Measurements from ENCODE around the gene ATP5ME. TPM values are rescaled to one million over a fixed set of nuclear protein-coding genes. Genes with fewer than 3 reads are reported as not detected.

ATP5ME gene
- total and polyA plus RNA-seq, 2 experiments from 2014 or later, result 143 to 669 TPM

DNA sequence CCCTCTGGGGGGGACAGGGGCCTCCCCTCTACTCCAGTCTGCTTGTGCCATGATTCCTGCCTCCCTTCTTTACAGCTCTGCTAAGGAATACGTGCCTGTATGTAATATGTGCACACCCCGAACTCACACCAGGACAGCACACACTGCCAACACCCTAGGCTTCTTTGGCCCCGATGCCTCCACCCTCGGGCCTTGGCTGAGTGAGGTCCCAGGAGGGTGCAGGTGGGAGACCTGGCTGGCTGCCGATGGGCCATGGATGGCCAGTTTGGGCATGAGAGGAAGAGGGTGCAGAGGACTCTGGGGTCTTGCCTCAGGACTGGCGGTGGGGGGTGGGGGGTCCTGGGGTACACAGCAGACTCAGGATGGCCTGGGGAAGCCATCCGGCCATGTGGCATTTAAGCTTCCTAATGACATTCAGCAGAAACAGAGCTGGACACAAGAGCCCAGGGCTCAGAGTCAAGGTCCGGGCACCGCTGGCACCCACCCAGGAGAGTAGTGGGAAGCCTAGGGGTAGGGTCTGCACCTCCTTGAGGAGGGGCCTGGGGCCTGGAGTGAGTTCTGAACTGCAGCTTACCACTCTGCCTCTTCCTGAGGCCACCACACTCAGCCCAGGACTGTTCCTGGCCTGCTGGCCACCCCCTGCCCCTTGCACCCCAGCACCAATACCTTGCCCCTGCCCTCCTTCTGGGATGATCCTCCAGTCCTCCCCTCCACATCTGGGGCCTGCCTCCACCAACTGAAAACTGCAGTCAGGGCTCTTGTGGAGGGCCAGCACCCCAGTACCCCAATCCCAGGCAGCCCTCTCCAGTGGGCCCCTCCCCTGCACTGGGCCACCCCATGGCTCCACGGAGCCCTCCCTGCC lies 29.5 kb upstream of the ATP5ME start:
- H3K27me3 ChIP-seq, result no peaks in the 10 kb centered on the region
- no peak overlapping the region for H3K4me2 ChIP-seq
- H3K79me2 ChIP-seq, result peaks cover 29% of the 10 kb centered on the region
- H3K9me2 ChIP-seq (replicated peaks; ENCODE audit: insufficient read depth), result no peaks in the 10 kb centered on the region
- peaks cover 13% of the 10 kb centered on the region for H3K4me1 ChIP-seq (ENCODE audit: insufficient read depth)
- H2AFZ ChIP-seq, result no peak overlapping the region
- TF ChIP-seq, protein P1, sequence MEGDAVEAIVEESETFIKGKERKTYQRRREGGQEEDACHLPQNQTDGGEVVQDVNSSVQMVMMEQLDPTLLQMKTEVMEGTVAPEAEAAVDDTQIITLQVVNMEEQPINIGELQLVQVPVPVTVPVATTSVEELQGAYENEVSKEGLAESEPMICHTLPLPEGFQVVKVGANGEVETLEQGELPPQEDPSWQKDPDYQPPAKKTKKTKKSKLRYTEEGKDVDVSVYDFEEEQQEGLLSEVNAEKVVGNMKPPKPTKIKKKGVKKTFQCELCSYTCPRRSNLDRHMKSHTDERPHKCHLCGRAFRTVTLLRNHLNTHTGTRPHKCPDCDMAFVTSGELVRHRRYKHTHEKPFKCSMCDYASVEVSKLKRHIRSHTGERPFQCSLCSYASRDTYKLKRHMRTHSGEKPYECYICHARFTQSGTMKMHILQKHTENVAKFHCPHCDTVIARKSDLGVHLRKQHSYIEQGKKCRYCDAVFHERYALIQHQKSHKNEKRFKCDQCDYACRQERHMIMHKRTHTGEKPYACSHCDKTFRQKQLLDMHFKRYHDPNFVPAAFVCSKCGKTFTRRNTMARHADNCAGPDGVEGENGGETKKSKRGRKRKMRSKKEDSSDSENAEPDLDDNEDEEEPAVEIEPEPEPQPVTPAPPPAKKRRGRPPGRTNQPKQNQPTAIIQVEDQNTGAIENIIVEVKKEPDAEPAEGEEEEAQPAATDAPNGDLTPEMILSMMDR (IDR thresholded peaks at IDR 0.05; ENCODE audit: poor library complexity), result no peak
- TF ChIP-seq EZH2phosphoT487 (IDR thresholded peaks at IDR 0.05; ENCODE audit: low read depth, severe bottlenecking, unreplicated experiment), result no peak
- no peak for TF ChIP-seq EZH2 (IDR thresholded peaks at IDR 0.05; ENCODE audit: borderline replicate concordance)
- H3K4me3 ChIP-seq, result no peak overlapping the region
- H4K20me1 ChIP-seq (ENCODE audit: insufficient read depth, poor library complexity, severe bottlenecking), result peaks cover 16% of the 10 kb centered on the region
- H3K36me3 ChIP-seq (replicated peaks; ENCODE audit: insufficient read depth, low read depth), result no peaks in the 10 kb centered on the region
- no peaks in the 10 kb centered on the region for H3K9me3 ChIP-seq (ENCODE audit: low read depth)
- no peak for DNase-seq (ENCODE audit: low spot score)
- no peak overlapping the region for H3K27ac ChIP-seq
- WGBS (ENCODE audit: low lambda C conversion rate, missing lambda C conversion rate), result 85% methylated on average over 8 of the region's 10 CpGs

DNA sequence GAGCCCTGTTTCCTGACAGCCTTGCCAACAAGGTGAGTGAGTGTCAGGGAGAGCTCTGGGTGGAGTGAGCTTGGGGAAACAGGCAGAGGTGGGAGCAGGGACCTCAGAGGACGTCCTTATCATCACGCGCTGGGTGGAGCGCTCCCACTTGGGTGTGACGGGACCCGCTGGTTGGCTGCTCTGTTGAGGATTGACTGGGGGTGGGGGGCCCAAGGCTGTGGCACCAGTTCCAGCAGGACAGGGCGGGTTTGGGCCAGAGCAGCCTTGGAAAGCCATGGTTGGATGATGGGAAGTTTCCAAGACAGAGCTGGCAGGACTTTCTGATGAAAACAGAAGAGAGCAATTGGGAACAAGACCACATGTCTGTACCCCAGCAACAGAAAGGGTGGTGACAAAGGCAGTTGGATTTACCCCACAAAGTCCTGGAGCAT lies 28.6 kb upstream of the ATP5ME start:
- Histone ChIP-seq H3K9me2 (replicated peaks; ENCODE audit: insufficient read depth) (no peaks in the 10 kb centered on the region), H4K20me1 (ENCODE audit: insufficient read depth, poor library complexity, severe bottlenecking) (peaks cover 7% of the 10 kb centered on the region), H3K36me3 (replicated peaks; ENCODE audit: insufficient read depth, low read depth) (no peaks in the 10 kb centered on the region), H3K79me2 (peaks cover 20% of the 10 kb centered on the region), H3K9me3 (ENCODE audit: low read depth) (no peaks in the 10 kb centered on the region), H3K4me3 (no peak overlapping the region), H3K27me3 (no peaks in the 10 kb centered on the region), H3K27ac (no peak overlapping the region), H2AFZ (no peak overlapping the region), H3K4me2 (no peak overlapping the region), H3K4me1 (ENCODE audit: insufficient read depth) (peaks cover 4% of the 10 kb centered on the region)
- DNase-seq (ENCODE audit: low spot score), result no peak
- 79% methylated on average over 7 of the region's 7 CpGs for WGBS (ENCODE audit: low lambda C conversion rate, missing lambda C conversion rate)
- TF ChIP-seq EZH2 (IDR thresholded peaks at IDR 0.05; ENCODE audit: borderline replicate concordance), result no peak

DNA sequence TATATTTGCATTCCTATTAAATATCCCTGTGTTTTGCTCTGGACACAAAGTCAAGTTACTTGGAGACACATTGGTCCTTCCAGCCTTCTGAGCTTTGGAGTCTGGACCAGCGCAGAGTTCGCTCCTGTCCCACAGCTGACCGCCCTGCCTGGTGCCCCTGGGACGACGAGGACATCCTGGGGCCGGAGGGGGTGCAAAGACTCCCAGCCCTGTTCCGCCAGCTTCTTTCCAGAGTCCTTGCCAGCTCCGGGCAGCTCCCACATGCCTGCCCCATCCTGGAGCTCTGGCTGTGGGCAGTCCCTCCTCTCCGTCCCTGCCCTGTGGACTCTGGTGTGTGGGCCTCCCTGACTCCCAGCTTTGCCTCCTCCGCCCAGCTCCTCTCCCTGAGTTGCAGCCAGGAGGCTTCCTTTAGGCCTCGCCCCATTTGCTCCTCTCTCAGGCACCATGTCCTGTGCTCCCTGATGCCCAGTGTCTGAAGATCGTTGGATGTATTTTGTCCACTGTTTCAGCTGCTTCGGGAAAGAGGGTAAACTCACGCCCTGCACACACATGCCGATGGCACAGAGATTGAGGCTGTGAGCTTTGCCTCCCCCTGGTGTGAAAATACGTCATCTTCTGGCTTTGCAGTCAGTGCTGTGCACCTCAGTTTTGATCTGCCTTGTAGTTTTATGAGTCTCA lies 26.6 kb upstream of the ATP5ME start:
- DNase-seq (ENCODE audit: low spot score), result no peak
- no peak overlapping the region for H3K4me3 ChIP-seq
- H2AFZ ChIP-seq, result no peak overlapping the region
- no peak overlapping the region for H3K27ac ChIP-seq
- no peak overlapping the region for H3K4me2 ChIP-seq
- H3K79me2 ChIP-seq, result peaks cover under 1% of the 10 kb centered on the region
- 85% methylated on average over 15 of the region's 16 CpGs for WGBS (ENCODE audit: low lambda C conversion rate, missing lambda C conversion rate)
- no peaks in the 10 kb centered on the region for H3K27me3 ChIP-seq
- H3K9me3 ChIP-seq (ENCODE audit: low read depth), result no peaks in the 10 kb centered on the region
- no peaks in the 10 kb centered on the region for H3K36me3 ChIP-seq (replicated peaks; ENCODE audit: insufficient read depth, low read depth)
- H4K20me1 ChIP-seq (ENCODE audit: insufficient read depth, poor library complexity, severe bottlenecking), result no peaks in the 10 kb centered on the region
- no peaks in the 10 kb centered on the region for H3K9me2 ChIP-seq (replicated peaks; ENCODE audit: insufficient read depth)
- TF ChIP-seq EZH2 (IDR thresholded peaks at IDR 0.05; ENCODE audit: borderline replicate concordance) (no peak), EZH2phosphoT487 (IDR thresholded peaks at IDR 0.05; ENCODE audit: low read depth, severe bottlenecking, unreplicated experiment) (no peak)
- TF ChIP-seq, protein P1 (IDR thresholded peaks at IDR 0.05; ENCODE audit: poor library complexity), result no peak
- no peaks in the 10 kb centered on the region for H3K4me1 ChIP-seq (ENCODE audit: insufficient read depth)
